Dermis blood vessel endothelial cell (primary cell): ENCODE measurements around the gene AGTRAP. TPM values are rescaled to one million over a fixed set of nuclear protein-coding genes. Genes with fewer than 3 reads are reported as not detected.

ENCODE experiments used
- DNase-seq: peaks from one replicate; pipeline ENCODE4 v3.0.0; 2010
- total RNA-seq: library from RNA; depleted of rRNA; stranded (reverse); fragments of >200 nt; gene quantifications from 2 replicates; pipeline ENCODE4 v1.2.3, GENCODE V29; 2014

AGTRAP gene
- total RNA-seq, 1 donor from 2014 or later = 47.5 TPM

DNA sequence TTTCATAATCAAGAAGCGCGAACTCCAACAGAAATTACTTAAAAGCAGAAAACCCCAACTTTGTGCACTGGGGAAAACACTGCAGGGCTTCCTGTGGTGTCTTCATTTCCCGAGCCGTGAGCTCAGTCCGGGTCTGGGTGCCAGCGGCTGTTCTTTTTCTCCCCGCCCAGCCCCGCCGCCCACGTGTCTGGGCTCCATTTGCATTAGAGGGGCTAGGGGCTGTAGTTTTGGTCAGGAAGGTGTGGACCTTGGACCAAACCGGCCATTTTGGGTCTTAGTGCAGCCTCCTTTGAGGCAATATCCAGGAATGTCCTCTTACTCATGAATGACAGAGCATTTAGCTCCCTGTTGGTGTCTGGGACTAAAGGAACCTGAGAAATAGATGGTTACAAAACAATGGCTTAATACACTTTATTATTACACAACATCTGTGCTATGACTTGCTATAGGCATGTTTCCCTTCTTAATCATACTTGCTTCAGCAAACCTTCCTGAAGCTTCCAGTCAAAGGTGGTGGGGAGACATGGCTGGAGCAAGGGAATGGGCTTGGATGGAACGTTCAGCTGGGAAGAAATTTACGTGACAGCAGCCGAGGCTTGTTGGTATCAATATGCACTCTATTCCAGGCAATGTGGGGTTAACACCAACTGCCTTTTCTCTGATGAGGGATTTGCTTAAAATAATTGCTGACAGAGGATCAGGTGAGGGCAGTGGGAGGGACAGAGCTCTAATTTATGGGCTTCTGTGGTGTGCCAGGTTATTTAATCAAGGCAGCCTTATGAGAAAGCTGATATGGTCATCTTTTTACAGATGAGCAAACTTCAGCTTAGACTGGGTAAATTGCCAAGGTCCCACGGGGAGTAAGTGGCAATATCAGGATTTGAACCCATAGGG, 1.1 kb downstream of the AGTRAP start:
- peak; percentile 56 for DNase-seq

DNA sequence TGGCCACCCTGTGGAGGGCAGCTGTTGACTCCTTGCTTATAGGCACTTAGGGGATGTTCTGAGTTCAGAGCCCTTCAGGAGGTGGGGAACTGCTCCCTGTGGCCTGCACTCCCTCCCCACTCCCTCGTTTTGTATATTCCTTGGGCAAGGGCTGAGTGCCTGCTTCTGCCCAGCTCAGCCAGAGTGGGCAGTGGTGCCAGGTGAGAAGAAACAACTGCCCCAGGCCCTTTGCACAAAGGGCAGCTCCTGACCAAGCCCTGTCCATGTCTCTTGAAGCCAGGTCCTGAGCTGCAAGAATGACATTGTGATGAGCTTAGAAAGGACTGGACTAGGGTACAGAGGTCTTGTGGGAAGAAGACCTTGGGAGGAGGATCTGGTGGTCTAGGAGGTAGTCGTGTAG, 2.2 kb downstream of the AGTRAP start:
- DNase-seq = no peak

DNA sequence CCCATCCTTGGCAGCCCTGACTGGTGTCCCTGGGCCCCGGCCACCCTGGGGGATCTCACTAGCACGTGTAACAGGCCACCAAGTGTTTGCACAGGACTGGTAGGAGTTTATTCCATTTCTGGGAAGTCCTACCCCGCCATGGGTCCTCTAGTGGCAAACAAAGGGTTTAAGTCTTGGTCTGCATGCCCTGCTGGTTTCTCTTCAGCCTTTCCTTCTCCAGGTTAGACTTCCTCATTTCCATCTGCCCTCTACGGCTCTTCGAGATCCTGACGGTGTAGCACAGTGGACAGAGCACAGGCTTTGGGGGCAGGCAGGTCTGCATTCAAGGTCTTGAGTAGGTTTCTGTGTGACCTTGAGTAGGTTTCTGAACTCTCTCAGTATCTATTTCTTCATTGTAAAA, 2.8 kb downstream of the AGTRAP start:
- no peak for DNase-seq

DNA sequence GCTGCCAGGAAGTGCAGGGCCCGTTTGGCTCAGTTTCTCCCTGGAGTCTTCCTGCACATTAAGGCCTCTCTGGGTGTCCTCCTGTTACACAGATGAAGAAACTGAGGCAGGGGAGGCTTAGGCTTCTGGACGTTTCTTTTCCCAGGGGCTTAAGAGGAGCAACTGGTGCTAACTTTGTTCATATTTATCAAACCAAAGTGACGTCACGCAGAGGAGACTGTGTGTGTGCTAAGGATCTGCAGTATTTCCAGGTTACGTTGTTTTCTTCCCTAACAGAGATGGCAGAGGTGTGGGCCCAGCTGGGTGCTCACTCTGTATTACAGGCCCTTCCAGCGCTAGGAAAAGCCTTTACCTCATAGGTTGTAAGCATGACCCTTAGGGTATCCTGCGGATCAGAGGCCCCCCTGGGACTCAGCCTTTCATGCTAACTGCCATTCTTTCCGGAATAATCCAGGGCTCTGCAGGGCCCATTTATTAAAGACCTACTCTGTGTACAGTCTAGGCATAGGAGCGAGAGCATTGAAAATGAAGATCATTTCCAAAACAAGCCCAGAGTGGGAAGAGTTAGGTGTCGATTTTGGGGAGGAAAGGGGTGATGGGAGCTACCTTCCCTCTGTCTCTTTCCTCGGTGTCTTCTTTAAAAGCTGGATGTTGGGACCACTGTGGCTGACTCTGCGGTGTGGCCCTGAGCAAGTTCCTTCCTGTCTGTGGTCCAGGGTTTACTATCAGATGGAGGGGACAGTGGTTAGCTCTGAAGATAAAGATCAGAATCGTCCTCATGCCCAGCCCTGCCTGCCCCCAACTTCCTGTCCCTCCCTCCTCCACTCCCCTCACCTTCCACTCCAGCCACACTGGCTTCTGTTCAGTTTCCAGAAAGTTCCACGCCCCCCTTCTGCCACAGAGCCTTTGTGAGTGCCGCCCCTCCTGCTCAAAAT, 4.6 kb downstream of the AGTRAP start:
- no peak for DNase-seq

DNA sequence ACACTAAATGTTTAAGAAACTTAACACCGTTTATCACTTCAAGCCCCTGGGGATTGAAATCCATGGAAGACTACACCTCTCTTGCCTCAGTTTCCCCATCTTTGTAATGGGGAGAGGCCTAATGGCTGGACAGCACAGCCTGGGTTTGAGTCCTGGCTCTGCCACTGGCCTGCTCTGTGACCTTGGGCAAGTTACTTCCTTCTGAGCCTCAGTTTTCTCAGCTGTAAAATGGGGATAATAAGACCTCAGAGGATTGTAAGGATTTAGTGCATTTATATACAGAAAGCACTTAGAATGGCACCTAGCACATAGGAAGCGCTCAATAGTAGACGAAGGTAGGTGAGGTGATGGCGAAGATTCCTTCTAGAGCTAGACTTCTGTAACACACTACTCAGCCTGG, 5.5 kb downstream of the AGTRAP start:
- DNase-seq = no peak

DNA sequence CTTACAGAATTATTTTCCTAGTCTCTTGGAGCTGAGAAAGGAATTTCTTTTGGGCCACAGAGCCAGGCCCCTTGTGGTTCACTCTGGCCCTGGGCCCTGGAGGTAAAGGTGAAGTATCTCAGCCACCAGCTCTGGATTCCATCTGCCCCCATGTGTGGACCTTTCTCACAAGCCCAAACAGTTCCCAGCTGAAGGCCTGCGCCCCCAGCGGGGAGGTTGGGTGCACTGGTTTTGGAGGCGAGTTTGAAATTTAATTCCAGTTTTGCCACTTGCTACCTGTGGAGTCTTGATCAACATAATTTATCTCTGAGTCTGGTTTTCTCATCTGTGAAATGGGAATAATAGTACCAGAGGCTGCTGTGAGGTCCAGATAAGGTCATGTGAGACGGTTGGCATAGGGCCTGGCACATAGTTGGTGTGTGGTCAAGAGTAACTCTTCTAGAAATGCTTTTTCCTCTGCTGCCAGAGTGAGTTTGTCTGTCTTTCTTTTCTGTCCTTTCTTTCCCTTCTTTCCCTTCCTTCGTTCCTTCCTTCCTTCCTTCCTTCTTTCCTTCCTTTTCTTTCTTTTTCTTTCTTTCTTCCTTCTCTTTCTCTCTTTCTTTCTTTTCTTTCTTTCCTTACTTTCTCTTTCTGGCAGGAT, 6.1 kb downstream of the AGTRAP start:
- no peak for DNase-seq

DNA sequence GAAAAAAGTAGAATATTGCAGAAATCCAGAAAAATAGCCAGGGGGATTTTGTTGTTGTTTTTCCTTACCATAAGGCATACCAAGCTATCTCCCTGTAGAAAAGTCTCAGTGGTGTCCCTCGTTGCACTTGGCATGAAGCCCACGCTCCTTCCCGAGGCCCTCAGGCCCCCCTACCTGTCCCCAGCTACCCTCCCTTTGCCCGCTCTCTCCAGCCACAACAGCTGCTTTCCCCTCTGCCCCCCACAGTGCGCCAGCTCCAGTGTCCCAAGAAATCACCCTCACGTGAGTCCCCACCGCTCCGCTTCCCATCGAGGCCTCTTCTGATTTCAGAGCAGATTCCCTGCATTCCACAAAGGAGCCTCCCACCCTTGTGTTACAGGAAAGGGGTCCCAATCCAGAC, 8.4 kb downstream of the AGTRAP start:
- DNase-seq = no peak

DNA sequence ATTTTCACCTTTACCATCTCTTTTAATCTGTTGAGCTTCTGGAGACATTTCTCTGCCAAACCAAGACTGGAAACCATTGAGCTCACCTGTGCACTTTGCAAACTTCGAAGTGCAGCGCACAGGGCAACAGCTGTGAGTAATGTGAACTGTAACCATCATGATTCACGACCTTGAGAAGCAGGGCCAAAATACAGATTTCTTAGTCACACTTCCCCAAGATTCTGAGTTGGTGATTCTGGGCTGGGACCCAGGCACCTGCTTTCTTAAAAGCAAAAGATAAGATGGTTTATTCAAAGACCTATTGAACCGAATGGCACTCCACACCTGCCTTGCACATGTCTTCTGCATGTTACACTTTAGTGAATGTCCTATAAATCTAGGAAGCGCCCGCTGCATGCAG, 10.2 kb downstream of the AGTRAP start:
- DNase-seq = peak; percentile 47

DNA sequence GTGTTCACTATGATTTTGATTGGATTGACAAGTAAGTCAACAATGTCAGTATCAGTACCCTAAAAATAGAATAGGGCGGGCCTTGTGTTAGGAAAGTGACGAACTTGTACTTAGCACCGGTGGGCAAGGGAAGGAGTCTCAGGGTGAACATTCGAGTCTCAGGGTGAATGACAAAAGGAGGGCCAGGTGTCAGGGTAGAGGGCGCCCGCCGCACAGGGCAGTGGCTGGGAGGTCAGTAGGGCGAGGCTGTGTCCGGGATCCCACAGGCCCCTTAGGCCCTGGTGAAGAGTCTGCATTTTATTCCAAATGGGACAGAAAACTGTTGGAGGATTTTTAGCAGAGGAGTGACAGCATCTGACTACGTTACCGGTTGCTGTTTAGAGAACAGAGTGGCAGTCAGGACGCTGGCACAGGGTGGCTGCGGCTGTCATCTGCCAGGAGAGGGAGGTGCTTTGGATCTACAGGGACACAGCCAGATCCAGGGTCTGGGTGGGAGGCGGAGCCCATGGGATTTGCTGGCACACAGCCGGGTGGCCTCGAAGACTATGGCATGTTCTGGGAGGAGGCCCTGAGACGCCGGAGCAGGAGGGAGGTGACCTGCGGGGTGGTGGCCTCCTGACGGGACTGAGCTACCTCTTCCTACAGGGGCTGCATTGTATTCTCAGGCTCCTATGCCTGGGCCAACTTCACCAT, 11.0 kb downstream of the AGTRAP start:
- no peak for DNase-seq

DNA sequence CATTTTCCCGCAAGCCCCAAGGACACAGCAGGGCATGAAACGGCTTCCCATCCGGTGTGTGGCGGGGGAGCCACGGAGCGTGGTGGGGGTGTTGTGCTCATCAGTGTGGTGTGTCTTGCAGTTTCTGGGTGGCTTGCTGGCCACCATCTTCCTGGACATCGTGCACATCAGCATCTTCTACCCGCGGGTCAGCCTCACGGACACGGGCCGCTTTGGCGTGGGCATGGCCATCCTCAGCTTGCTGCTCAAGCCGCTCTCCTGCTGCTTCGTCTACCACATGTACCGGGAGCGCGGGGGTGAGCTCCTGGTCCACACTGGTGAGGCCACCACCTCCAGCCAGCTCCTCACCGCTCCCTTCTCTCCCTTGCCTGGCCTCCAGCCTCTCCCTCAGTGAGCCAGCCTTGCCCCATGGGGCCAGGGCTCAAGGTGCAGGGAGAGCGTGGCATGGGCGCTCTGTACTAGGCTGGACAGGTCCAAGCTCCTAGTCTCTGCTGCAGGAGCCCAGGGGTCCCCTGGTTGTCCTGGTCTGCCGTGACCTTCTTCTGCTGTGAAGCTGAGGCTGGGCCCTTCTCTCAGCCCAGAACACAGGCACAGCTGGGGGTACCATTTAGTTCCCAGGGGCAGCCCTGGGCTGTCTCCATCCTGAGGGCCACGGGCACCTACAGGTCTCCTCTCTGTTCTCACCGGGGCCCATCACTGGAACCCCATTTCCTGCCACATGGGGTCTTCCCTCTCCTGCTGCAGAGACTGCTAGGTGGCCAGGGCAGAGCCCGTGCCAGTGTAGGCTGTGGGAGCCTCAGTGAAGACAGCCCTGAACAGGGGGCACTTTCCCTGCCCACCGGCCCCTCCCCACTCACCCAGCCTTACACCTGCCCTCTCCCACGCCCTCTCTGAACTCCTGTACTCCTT, 12.6 kb downstream of the AGTRAP start:
- DNase-seq = no peak

DNA sequence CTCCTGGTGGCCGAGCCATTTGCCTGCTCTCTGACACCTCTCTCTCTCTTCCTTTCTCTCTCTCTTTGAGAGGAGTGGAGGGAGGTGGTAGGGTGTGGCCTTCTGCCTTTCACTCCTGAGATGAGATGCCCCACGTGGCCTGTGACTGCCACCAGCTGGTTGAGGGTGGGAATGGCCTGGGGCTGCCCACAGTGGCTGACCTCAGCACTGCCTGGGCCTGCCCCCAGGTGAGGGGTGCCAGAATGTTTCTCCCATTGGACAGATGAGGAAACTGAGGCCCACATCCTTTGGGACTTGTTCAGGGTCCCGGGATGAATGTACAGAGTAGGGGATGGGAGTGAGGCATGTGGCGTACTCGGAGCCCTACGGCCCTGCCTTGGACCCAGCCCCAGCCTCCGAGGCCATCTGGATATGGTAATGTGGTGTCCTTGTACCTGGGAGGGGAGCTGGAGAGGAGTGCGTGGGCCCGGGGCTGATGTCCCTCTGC, 13.3 kb downstream of the AGTRAP start:
- DNase-seq = peak; percentile 55

DNA sequence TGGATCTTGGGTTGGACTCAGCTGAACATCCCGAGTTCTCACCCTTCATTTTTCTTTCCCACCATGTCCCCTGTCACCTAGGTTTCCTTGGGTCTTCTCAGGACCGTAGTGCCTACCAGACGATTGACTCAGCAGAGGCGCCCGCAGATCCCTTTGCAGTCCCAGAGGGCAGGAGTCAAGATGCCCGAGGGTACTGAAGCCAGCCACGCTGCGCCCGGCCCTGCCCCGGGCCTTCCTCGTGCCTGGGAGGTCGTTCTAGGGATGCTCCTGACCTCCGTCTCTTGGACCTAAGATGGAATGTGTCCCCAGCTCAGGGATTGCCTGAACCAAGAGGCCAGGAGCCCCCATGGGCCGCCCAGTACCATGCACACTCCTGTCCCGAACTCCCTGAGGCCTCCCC, 14.1 kb downstream of the AGTRAP start:
- DNase-seq = no peak

DNA sequence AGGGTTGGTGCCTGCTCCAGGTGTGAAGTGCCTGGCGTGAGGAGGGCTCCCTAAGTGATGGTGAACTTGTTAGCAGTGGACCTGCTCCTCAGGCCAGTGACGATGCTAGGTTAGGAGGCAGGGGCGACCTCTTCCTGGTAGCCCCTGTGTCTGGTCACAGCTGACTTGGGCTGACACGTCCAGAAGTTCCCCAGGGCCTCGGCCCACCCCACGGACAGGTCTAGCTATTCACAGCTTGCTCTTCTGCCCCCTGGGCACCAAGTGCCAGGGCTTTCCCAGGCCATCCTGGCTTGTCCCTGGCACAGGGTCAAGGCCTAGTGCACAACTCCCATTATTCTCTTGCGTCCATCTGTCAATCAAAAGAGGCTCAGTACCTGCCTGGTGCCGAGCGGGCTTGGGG, 15.2 kb downstream of the AGTRAP start:
- no peak for DNase-seq

DNA sequence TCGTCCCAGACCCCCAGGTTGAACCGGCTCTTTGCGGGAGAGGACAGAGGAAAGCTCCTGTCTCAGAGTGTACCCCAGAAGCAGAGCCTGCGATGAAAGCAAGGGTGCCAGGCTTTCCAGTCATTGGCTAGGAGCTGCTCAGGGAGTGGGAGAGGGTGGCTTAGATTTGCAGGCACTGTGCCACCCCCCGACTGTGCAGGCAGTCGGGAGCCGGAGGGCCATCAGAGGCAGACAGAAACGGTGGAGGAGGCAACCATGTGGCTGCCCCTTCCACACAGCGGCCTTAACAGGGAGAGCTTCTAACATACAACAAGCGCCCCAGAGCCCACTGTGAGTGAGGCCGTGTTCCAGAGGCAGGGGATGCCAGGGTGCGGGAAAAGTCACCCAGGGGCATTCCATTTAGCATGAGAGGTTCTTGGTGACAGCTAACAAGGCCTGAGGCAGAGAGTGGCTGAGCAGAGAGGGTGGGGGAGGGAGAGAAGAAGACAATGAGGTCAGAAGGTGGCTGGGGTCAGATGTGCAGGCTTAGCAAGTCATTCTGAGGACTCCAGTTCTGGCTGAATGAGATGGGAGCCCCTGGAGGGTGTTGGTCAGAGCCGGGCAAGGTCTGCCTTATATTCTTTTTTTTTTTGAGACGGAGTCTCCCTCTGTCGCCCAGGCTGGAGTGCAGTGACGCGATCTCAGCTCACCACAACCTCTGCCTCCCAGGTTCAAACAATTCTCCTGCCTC, 16.6 kb downstream of the AGTRAP start:
- DNase-seq = no peak

DNA sequence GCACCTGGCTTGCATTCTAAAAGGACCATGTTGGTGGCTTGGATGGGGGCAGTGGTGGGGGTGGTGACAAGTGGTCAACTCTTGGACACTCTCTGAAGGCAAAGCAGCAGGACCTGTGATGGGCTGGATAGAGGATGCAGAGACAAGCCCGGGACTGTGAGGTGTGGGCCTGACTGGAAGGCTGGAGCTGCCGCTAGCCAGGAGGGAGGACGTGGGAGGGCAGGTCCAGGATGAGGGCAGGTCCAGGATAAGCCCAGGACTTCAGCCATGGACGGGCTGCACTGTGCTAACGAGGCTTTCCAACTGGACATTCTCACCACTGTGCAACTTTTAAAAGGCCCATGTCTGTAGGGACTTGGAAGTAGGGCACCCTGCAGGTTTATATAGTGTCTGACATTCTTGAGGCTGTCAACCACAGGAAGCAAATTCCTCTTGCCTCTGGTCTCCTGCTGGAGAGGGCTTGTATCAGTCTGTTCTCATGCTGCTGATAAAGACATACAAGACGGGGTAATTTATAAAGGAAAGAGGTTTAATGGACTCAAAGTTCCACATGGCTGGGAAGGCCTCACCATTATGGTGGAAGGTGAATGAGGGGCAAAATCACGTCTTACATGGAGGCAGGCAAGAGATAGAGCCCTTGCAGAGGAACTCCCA, 17.7 kb downstream of the AGTRAP start:
- DNase-seq = no peak

DNA sequence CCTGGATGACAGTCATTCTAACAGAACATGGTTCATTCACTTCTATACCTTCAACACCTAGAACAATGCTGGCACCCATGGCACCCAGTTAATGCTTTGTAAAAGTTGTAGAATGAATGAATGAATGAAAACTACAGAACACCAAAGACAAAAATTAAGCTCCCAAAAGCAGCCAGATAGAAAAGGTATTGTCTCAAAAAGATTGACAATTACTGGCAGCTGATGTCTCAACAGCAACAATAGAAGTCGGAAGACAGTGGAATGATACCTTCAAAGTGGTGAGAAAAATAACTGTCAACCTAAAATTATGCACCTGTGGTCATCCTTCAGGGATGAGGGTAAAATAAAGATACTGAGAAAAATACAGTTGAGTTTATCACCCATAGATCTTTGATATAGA, 21.1 kb downstream of the AGTRAP start:
- DNase-seq = no peak

DNA sequence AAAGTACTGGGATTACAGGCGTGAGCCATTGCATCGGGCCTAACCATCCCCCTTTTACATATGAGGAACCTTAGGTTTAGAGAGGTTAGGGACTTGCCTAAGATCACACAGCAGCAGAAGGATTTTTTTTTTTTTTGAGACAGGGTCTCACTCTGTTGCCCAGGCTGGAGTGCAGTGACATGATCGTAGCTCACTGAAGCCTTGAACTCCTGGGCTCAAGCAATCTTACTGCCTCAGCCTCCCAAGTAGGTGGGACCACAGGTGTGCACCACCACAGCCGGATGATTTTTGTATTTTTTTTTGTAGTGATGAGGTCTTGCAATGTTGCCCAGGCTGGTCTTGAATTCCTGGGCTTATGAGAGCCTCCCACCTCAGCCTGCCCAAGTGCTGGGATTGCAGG, 23.9 kb downstream of the AGTRAP start:
- DNase-seq = no peak

DNA sequence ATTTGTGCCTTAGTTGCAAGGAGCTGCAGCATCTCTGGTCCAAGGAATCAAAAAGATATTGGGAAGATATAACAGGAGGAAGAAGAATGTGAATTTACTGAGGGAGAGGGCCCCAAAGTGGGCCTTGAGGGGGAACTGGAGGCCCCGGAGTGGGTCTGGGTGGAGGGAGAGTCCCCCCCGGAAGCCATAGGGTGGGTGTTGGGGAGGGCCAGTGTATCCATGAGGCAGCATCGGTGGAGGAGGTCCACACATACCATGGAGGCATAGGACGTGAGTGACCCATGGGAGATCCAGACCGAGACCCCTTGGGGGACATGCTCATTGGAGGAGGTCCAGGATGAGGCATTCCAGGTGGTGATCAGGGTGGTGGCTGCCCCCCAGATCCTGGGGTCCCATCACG, 25.3 kb downstream of the AGTRAP start:
- DNase-seq = no peak

DNA sequence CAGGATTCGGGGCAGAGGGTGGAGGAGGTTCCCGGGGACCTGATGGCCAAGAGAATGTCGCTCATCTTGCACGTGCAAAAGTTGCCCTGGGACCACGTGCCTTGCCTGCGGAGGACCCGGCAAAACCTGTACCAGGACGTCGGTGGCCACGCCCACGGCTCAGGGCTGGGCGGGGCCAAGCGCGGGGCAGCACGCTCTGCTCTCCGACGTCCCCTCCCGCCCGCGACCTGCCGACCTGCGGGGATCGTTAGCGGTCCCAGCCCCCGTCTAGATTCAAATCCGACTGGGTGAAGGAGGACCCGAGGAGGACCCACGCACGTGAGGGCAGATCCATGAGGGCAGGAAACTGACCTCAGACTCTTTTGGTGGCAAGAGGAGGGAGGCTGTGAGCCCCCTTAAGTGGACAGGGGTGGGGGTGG, 26.1 kb downstream of the AGTRAP start, which contains the start of gene C1orf167:
Gene C1orf167, plus strand, starts transcription at position 206 of the 419 bp plus-strand sequence. CDS start 2,208 bp downstream, outside the sequence.
- no peak for DNase-seq

DNA sequence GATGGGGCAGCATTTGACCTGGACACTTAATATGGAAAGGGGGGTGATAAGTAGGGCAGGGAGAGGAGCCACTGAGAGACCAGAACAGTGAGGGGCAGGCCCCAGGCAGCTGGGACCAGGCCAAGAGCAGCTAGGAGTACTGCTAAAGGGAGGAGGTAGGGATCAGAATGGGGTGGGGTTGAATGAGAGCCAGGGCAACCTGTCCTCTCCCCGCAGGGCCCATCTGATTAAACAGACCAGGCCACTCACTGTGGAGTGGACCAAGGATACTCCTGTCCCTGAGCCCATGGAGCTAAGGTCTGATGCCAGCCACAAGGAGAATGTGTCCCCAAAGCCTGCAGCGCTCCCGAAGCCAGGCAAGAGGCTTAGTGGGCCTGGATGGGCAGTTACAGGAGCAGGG, 28.2 kb downstream of the AGTRAP start:
- DNase-seq = no peak
